Fibroblast of lung (primary cell): Measurements from ENCODE around the gene AGTPBP1. TPM values are rescaled to one million over a fixed set of nuclear protein-coding genes. Genes with fewer than 3 reads are reported as not detected.

Experiments used
- DNase-seq, 2 donors: peaks; one replicate each; pipeline versions ENCODE4 v3.0.0 to v3.0.0-alpha.2; 2010; ENCODE audit warnings: low read depth in 2 of 2
- H2AFZ ChIP-seq: 2 replicates; pipeline ENCODE4 v1.5.1; 2012; ENCODE audit warnings: low read length, control low read depth, inconsistent platforms
- H3K27ac ChIP-seq: 2 replicates; pipeline ENCODE4 v1.5.1; 2011; ENCODE audit warnings: low read length, control low read depth; ENCODE audit not compliant: insufficient read depth
- H3K27me3 ChIP-seq: 2 replicates; pipeline ENCODE4 v1.5.1; 2011; ENCODE audit warnings: mild to moderate bottlenecking, low read length; ENCODE audit not compliant: control insufficient read depth, insufficient read depth
- H3K36me3 ChIP-seq: 2 replicates; pipeline ENCODE4 v1.5.1; 2011; ENCODE audit warnings: low read length; ENCODE audit not compliant: control insufficient read depth, insufficient read depth
- H3K4me1 ChIP-seq: 2 replicates; pipeline ENCODE4 v1.5.1; 2011; ENCODE audit warnings: low read length; ENCODE audit not compliant: control insufficient read depth, insufficient read depth; ENCODE audit errors: extremely low read depth
- H3K4me2 ChIP-seq: 2 replicates; pipeline ENCODE4 v1.5.1; 2011; ENCODE audit warnings: low read length, control low read depth; ENCODE audit not compliant: insufficient read depth; ENCODE audit errors: extremely low read depth
- H3K4me3 ChIP-seq, 4 experiments: fragments of 200-600 bp in 1 of 4; sonication (generic) in 1 of 4; replicated peaks in 1 of 4; 2 replicates each; pipeline ENCODE4 v1.5.1; 2011 to 2016; ENCODE audit warnings: low read length in 4 of 4, low read depth in 3 of 4, mild to moderate bottlenecking in 3 of 4, control low read depth in 2 of 4, inconsistent platforms in 1 of 4, mixed read lengths in 1 of 4; ENCODE audit not compliant: insufficient read depth in 1 of 4; ENCODE audit errors: control extremely low read depth in 1 of 4
- H3K79me2 ChIP-seq: 2 replicates; pipeline ENCODE4 v1.5.1; 2012; ENCODE audit warnings: mild to moderate bottlenecking, low read length, inconsistent platforms; ENCODE audit not compliant: control insufficient read depth, insufficient read depth
- H3K9ac ChIP-seq: 2 replicates; pipeline ENCODE4 v1.5.1; 2011; ENCODE audit warnings: mild to moderate bottlenecking, low read length, control low read depth; ENCODE audit not compliant: insufficient read depth
- H3K9me3 ChIP-seq: 2 replicates; pipeline ENCODE4 v1.5.1; 2012; ENCODE audit warnings: low read depth, low read length; ENCODE audit not compliant: control insufficient read depth, insufficient read depth
- H4K20me1 ChIP-seq: 2 replicates; pipeline ENCODE4 v1.5.1; 2011; ENCODE audit warnings: low read length; ENCODE audit not compliant: control insufficient read depth, insufficient read depth; ENCODE audit errors: extremely low read depth
- CTCF ChIP-seq, 2 donors: IDR thresholded peaks in 1 of 2; conservative IDR thresholded peaks in 1 of 2; 1 replicate in 1 of 2; 2 replicates in 1 of 2; pipeline ENCODE4 v1.5.1; 2011 to 2012; ENCODE audit warnings: low read length in 2 of 2, control low read depth in 1 of 2, inconsistent platforms in 1 of 2, low read depth in 1 of 2, mild to moderate bottlenecking in 1 of 2
- EZH2 ChIP-seq: IDR thresholded peaks from 2 replicates; pipeline ENCODE4 v1.5.1; 2012; ENCODE audit warnings: low read length, control low read depth, mild to moderate bottlenecking; ENCODE audit errors: missing control alignments
- polyA plus RNA-seq, 2 donors: library from polyadenylated mRNA; depleted of rRNA in 1 of 2; stranded (reverse) in 1 of 2; unstranded in 1 of 2; fragments of >200 nt; gene quantifications; 2 replicates each; pipeline ENCODE4 v1.2.1, GENCODE V29; 2011 to 2012; ENCODE audit warnings: missing spikeins in 1 of 2
- total RNA-seq: library from RNA; depleted of rRNA; stranded (reverse); fragments of >200 nt; gene quantifications from 2 replicates; pipeline ENCODE4 v1.2.1, GENCODE V29; 2014

Gene AGTPBP1
- total and polyA plus RNA-seq, 2 donors (not counting 1 experiment from before 2014, with no cell fraction given): 10.6 to 10.7 TPM

- H3K4me1 ChIP-seq: no peaks in the 10 kb centered on the region
- no peaks in the 10 kb centered on the region for H3K79me2 ChIP-seq
- H3K27ac ChIP-seq: no peak overlapping the region
- no peak for TF ChIP-seq CTCF (conservative IDR thresholded peaks at IDR 0.05 in 1 of 2, IDR thresholded peaks at IDR 0.05 in 1 of 2; ENCODE audit: low read depth in 1 of 2, low read length in 2 of 2)
- TF ChIP-seq EZH2: no peak
- no peak overlapping the region for H3K9ac ChIP-seq
- H4K20me1 ChIP-seq: no peaks in the 10 kb centered on the region
- H3K9me3 ChIP-seq: no peaks in the 10 kb centered on the region
- H2AFZ ChIP-seq: no peak overlapping the region
- H3K36me3 ChIP-seq: no peaks in the 10 kb centered on the region
- DNase-seq: no peak
- no peaks in the 10 kb centered on the region for H3K27me3 ChIP-seq
- H3K4me2 ChIP-seq: no peak overlapping the region
- H3K4me3 ChIP-seq: no peak overlapping the region
Measured at GRCh38 chr9:85667374-85667773, 74.4 kb downstream of the AGTPBP1 start.

DNA sequence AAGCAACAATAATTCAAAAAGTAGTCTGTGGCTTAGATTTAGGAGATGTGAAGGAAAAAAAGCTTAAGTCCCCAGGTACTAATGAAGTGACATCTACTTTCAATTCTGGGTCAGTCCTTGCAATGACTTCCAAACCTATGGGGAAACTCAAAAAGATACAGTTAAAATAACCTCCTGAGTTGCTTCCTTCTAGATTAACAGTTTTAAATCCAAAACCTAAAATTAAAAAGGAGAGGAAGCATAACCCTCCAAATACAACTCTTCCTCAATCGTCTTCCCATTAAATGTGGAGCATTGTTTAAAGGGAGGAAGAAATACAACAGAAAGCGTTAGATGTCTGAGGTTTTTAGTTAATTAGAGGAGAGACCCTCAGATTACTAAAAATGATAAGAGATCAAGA lies 75.7 kb downstream of the AGTPBP1 start:
- Histone ChIP-seq H3K27ac (no peak overlapping the region), H3K4me1 (no peaks in the 10 kb centered on the region), H3K79me2 (no peaks in the 10 kb centered on the region), H2AFZ (no peak overlapping the region), H3K4me2 (no peak overlapping the region), H3K36me3 (no peaks in the 10 kb centered on the region), H4K20me1 (no peaks in the 10 kb centered on the region), H3K4me3 (no peak overlapping the region), H3K9me3 (no peaks in the 10 kb centered on the region), H3K27me3 (no peaks in the 10 kb centered on the region), H3K9ac (no peak overlapping the region)
- TF ChIP-seq CTCF (conservative IDR thresholded peaks at IDR 0.05 in 1 of 2, IDR thresholded peaks at IDR 0.05 in 1 of 2; ENCODE audit: low read depth in 1 of 2, low read length in 2 of 2) (no peak), EZH2 (no peak)
- no peak for DNase-seq

- H3K79me2 ChIP-seq: no peaks in the 10 kb centered on the region
- no peaks in the 10 kb centered on the region for H4K20me1 ChIP-seq
- no peaks in the 10 kb centered on the region for H3K36me3 ChIP-seq
- no peak for DNase-seq
- H3K27ac ChIP-seq: no peak overlapping the region
- H3K27me3 ChIP-seq: no peaks in the 10 kb centered on the region
- no peak overlapping the region for H2AFZ ChIP-seq
- H3K4me1 ChIP-seq: no peaks in the 10 kb centered on the region
- no peaks in the 10 kb centered on the region for H3K9me3 ChIP-seq
- no peak for TF ChIP-seq CTCF (conservative IDR thresholded peaks at IDR 0.05 in 1 of 2, IDR thresholded peaks at IDR 0.05 in 1 of 2; ENCODE audit: low read depth in 1 of 2, low read length in 2 of 2)
- TF ChIP-seq EZH2: no peak
- H3K9ac ChIP-seq: no peak overlapping the region
- H3K4me3 ChIP-seq: no peak overlapping the region
- H3K4me2 ChIP-seq: no peak overlapping the region
Measured at GRCh38 chr9:85662573-85662972, 79.2 kb downstream of the AGTPBP1 start.
